ENCODE measurements around the gene SORBS2. TPM values are rescaled to one million over a fixed set of nuclear protein-coding genes. Genes with fewer than 3 reads are reported as not detected.

The SORBS2 gene
- total RNA-seq, 4 donors from 2014 or later: 640 to 1,569 (median 1,016) TPM

DNA sequence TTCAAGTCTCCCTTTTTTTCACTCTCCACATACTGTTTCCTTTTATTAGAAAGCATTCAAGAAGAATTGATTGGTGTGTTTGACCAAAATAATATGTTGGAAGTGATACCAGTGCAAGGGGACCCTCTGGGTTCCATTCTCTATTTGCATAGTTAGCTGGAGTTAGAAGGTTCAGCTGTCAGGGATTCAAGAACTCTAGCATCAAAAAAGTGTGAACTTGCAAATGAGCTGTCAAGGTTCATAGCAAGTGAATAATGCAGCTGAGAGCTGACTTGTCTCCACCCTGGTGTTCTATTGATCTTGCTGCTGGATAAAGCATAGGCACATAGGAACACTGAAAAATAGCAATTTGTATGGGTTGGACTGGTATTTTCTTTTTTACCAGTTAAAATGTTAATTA, 73.2 kb downstream of the SORBS2 start:
- ATAC-seq: no peak
- Histone ChIP-seq H3K27me3 (no peaks in the 10 kb centered on the region), H3K4me1 (peaks cover 3 to 82% (median 32%) of the 10 kb centered on the region in 3 donors), H3K36me3 (no peaks in the 10 kb centered on the region), H3K27ac (peak overlapping the region; percentile 52 to 87 (median 77)), H3K4me3 (no peak overlapping the region), H3K9me3 (no peaks in the 10 kb centered on the region)
- TF ChIP-seq EP300 (IDR thresholded peaks at IDR 0.05) (no peak), POLR2A (IDR thresholded peaks at IDR 0.05) (no peak), POLR2AphosphoS5 (IDR thresholded peaks at IDR 0.05) (no peak)
- TF ChIP-seq, protein P1, sequence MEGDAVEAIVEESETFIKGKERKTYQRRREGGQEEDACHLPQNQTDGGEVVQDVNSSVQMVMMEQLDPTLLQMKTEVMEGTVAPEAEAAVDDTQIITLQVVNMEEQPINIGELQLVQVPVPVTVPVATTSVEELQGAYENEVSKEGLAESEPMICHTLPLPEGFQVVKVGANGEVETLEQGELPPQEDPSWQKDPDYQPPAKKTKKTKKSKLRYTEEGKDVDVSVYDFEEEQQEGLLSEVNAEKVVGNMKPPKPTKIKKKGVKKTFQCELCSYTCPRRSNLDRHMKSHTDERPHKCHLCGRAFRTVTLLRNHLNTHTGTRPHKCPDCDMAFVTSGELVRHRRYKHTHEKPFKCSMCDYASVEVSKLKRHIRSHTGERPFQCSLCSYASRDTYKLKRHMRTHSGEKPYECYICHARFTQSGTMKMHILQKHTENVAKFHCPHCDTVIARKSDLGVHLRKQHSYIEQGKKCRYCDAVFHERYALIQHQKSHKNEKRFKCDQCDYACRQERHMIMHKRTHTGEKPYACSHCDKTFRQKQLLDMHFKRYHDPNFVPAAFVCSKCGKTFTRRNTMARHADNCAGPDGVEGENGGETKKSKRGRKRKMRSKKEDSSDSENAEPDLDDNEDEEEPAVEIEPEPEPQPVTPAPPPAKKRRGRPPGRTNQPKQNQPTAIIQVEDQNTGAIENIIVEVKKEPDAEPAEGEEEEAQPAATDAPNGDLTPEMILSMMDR (IDR thresholded peaks at IDR 0.05): no peak

DNA sequence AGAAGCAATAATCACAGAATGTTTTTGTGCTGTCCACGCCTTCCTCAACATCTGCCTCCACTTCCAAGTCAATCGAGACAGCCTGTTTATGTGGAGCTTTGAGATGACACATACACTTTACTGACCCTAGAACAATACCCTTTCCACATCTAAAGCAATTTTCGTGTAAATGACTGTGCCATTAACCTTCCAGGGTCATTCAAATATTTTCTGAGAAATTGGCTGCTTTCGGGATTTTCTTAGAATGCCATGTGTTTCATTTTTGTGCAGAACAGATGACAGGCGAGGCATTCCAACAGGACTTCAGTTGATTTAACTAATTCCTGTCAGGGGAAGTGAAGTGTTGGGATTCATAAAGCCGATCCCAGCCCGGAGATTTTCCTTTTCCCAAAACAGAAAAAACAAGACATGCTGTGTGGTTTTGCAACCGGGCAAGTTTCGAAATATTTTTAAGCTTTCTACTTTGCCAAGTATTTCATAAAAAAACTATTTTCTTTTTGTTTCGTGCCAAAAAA, 73.9 kb downstream of the SORBS2 start:
- ATAC-seq: peak; percentile 79
- peaks cover 3 to 84% (median 32%) of the 10 kb centered on the region in 3 donors for H3K4me1 ChIP-seq
- H3K4me3 ChIP-seq: peak overlapping the region in 1 of 2 donors; percentile 25

DNA sequence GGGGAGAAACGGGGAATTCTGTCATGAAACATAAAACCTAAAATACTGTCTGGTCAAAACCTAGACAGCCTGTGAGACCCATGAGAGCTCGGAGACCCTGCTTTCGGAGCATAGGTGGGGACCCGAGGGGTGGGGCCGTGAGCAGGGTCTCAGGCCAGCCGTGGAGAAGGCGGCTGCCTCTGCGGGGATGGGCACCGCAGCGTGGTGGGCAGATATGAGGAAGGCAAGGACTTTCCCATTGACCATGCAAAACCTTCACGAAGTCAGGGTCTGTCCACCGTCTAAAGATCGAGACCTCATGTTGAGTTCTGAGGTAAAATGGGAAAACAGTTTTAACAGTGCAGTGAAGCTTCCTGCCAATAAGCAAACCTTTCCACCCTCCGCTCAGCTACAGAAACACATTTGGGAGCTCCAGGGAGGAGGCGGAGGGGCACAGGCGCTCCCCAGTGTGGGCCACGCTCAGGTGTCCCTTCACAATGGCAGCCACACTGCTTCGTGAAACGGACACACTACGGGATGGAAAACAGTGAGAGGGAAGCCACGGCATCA, 74.4 kb downstream of the SORBS2 start:
- no peaks in the 10 kb centered on the region for H3K27me3 ChIP-seq
- H3K4me3 ChIP-seq: peak overlapping the region in 1 of 2 donors; percentile 25
- H3K9me3 ChIP-seq: no peaks in the 10 kb centered on the region
- H3K4me1 ChIP-seq: peaks cover 3 to 81% (median 32%) of the 10 kb centered on the region in 3 donors
- TF ChIP-seq POLR2AphosphoS5 (IDR thresholded peaks at IDR 0.05) (no peak), POLR2A (IDR thresholded peaks at IDR 0.05) (no peak), EP300 (IDR thresholded peaks at IDR 0.05) (no peak)
- TF ChIP-seq, protein P1 (IDR thresholded peaks at IDR 0.05): no peak
- no peak for ATAC-seq
- WGBS, 2 donors (ENCODE audit: low coverage in 1 of 2): 52 to 66% methylated on average over 8 to 12 of the region's 21 CpGs
- peak overlapping the region; percentile 79 to 87 (median 86) for H3K27ac ChIP-seq
- no peaks in the 10 kb centered on the region for H3K36me3 ChIP-seq

More for the DNA sequence above, 73.9 kb downstream of the SORBS2 start:
- WGBS, 2 donors (ENCODE audit: low coverage in 1 of 2): 8 to 11% methylated on average over 10 of the region's 10 CpGs
- Histone ChIP-seq H3K27me3 (no peaks in the 10 kb centered on the region), H3K27ac (peak overlapping the region; percentile 79 to 87 (median 86)), H3K9me3 (no peaks in the 10 kb centered on the region), H3K36me3 (no peaks in the 10 kb centered on the region)
- TF ChIP-seq EP300 (IDR thresholded peaks at IDR 0.05) (no peak), POLR2AphosphoS5 (IDR thresholded peaks at IDR 0.05) (peak; percentile 71)

DNA sequence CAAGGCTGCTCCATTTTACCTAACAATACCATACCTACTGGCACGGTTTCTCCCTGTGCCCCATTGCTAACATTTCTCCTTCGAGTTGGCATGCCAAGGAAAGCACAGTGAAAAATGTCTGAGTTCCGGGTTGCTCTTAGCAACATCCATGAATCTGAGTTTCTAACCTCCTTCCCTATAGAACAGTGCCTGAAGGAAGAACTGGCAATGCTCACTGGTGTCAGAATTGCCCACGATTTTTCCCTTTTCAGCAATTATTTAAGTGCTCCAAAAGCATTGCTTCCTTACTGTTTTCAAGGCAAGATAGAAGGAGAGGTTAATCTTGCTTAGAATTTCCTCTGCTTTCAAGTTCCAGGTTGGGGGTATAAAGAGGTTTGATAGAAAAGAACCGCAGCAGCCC, 75.1 kb downstream of the SORBS2 start:
- Histone ChIP-seq H3K27me3 (no peaks in the 10 kb centered on the region), H3K4me3 (no peak overlapping the region), H3K4me1 (peaks cover 3 to 86% (median 32%) of the 10 kb centered on the region in 3 donors), H3K9me3 (no peaks in the 10 kb centered on the region), H3K36me3 (no peaks in the 10 kb centered on the region), H3K27ac (peak overlapping the region; percentile 79 to 87 (median 86))
- no peak for ATAC-seq
- 40 to 70% methylated on average over 1 to 5 of the region's 5 CpGs for WGBS, 2 donors (ENCODE audit: low coverage in 1 of 2)
- TF ChIP-seq, protein P1 (IDR thresholded peaks at IDR 0.05): no peak
- TF ChIP-seq POLR2A (IDR thresholded peaks at IDR 0.05) (no peak), POLR2AphosphoS5 (IDR thresholded peaks at IDR 0.05) (no peak), EP300 (IDR thresholded peaks at IDR 0.05) (no peak)

DNA sequence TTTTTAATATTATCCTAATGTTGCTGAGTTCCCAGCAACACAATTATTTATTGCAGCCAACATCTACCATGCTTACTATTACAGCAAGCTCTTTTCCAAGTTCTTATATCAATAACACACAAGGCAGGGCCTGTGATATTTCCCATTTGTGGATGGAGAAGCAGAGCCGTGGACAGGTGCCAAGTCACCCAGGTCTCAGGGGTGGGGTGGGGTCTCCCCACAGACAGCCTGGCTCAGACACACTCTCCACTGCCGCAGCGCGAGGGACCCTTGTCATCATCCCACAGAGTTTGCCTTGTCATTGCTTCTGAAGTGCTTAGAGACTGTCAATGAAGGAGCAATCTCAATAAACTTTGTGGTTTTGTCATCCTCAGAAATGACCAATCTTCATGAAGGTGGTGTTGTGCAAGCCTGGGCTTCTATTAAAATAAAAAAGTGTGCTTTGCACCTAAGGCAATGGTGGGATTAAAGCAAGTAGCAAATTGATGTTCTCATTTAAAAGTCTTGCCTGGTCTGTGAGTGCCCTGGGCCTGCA, 76.1 kb downstream of the SORBS2 start:
- 67 to 80% methylated on average over 1 to 4 of the region's 4 CpGs for WGBS, 2 donors (ENCODE audit: low coverage in 1 of 2)
- Histone ChIP-seq H3K36me3 (no peaks in the 10 kb centered on the region), H3K27ac (peak overlapping the region; percentile 79 to 87 (median 86)), H3K4me3 (no peak overlapping the region), H3K4me1 (peaks cover 4 to 91% (median 35%) of the 10 kb centered on the region in 3 donors), H3K9me3 (no peaks in the 10 kb centered on the region), H3K27me3 (no peaks in the 10 kb centered on the region)
- no peak for TF ChIP-seq POLR2AphosphoS5 (IDR thresholded peaks at IDR 0.05)
- no peak for ATAC-seq

DNA sequence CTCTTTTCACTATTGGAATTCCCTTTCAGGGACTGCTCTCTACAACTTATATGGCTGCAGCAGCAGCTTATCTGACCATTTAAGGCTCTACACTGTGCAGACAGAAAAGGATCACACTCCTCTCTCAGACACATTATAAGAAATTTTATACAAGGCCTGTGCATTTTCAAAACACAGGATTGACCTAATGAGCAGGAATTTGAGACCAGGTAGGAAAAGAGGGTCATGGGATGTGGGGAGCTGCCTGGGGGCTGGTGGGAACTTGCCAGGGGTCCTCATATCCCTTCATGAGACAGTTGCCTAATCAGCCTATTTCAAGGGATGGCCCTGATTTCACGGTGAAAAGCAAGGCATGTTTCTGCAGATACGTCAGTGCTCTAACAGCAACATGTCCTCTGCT, 77.1 kb downstream of the SORBS2 start:
- Histone ChIP-seq H3K9me3 (no peaks in the 10 kb centered on the region), H3K27me3 (no peaks in the 10 kb centered on the region), H3K4me3 (peak overlapping the region in 1 of 2 donors; percentile 20), H3K4me1 (peaks cover 10 to 91% (median 39%) of the 10 kb centered on the region in 3 donors), H3K36me3 (no peaks in the 10 kb centered on the region), H3K27ac (peak overlapping the region; percentile 79 to 87 (median 86))
- TF ChIP-seq, protein P1 (IDR thresholded peaks at IDR 0.05): no peak
- TF ChIP-seq POLR2A (IDR thresholded peaks at IDR 0.05) (no peak), POLR2AphosphoS5 (IDR thresholded peaks at IDR 0.05) (no peak), EP300 (IDR thresholded peaks at IDR 0.05) (no peak)
- WGBS, 2 donors (ENCODE audit: low coverage in 1 of 2): 40 to 67% methylated on average over 2 of the region's 2 CpGs
- ATAC-seq: no peak

Measured in gastroesophageal sphincter (tissue), 4 donors.